Sigmoid colon (tissue), 4 donors: Measurements from ENCODE around the gene CDY1.
"Not testable (repeated sequence)": the region's sequence is repeated elsewhere in the genome, so short reads cannot be mapped to it uniquely, and the experiment has no call there.

Experiments
- CTCF ChIP-seq, 4 experiments: fragments of 450-650 bp in 3 of 4; fragments of 200-600 bp in 1 of 4; IDR thresholded peaks; one replicate each; pipeline ENCODE4 v1.5.1; 2016 to 2019; ENCODE audit warnings: antibody characterized with exemption in 4 of 4, mild to moderate bottlenecking in 3 of 4, moderate library complexity in 2 of 4
- POLR2A ChIP-seq, 2 donors: fragments of 450-650 bp; IDR thresholded peaks; one replicate each; pipeline ENCODE4 v1.6.1; 2016; ENCODE audit warnings: antibody characterized with exemption in 2 of 2, mild to moderate bottlenecking in 2 of 2, moderate library complexity in 2 of 2
- POLR2AphosphoS5 ChIP-seq, 4 donors: sonication (generic); formaldehyde crosslinking; IDR thresholded peaks; one replicate each; pipeline ENCODE4 v1.6.1; 2017; ENCODE audit warnings: antibody characterized with exemption in 4 of 4

DNA sequence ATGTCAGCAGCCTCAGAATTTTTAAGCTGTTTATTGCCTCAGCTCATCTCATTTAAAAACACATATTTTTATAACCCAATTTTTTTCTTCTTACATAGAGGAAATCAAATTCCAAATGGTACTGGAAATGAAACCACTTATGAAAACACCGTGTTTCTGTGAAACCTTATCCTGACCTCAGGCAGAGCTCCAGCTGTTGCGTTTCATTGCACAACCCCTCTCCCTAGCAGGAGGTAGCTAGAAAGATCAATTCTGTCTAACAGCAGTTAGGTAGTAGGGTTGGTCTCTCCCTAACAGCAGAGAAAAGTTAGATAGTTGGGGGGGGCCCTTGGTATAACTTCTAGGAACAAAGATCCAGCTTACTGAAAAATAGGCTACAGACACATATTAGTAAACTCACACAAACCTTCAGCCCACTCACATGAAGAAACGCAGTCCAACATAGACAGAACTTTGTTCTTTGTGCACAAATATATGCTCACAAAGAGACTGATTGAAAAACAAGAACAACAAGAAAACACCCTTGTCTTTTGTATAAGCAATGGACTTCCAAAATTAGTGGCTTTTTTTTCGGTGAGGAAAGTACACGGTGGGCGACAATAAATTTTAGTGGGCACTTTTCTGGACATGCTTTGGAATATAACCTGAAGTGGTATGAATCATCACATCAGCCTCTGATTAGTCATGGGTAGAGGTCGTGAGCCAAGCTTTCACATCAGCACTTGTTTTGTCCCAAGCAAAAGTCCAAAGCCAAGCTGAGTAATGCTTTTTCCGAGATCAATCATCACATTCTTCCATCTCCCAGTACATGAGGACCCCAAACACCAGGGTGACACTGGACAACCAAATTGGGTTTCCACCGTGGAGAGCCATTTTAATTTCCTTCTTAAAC, 21.4 kb downstream of the CDY1 start:
- TF ChIP-seq CTCF, POLR2AphosphoS5, POLR2A (IDR thresholded peaks at IDR 0.05): not testable (repeated sequence)
